Measurements from ENCODE around the gene FAM180A.

- TF ChIP-seq CTCF (IDR thresholded peaks at IDR 0.05): no peak
- no peak for TF ChIP-seq POLR2A (IDR thresholded peaks at IDR 0.05; ENCODE audit: low read depth)
Measured at GRCh38 chr7:135768467-135768866, 19.9 kb upstream of the FAM180A start.

Measured in esophagus muscularis mucosa (tissue), 3 donors.